ENCODE measurements around the gene MX1.

The MX1 gene

DNA sequence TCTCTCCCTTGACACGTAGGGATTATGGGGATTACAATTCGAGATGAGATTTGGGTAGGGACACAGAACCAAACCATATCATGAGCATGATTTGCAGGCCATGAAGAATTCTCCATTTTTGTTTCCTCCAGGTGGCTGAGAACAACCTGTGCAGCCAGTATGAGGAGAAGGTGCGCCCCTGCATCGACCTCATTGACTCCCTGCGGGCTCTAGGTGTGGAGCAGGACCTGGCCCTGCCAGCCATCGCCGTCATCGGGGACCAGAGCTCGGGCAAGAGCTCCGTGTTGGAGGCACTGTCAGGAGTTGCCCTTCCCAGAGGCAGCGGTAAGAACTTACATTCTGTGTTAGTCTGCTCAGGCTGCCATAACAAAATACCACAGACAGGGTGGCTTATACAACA is 9.7 kb downstream of the MX1 start:
- DNase-seq, result no peak

DNA sequence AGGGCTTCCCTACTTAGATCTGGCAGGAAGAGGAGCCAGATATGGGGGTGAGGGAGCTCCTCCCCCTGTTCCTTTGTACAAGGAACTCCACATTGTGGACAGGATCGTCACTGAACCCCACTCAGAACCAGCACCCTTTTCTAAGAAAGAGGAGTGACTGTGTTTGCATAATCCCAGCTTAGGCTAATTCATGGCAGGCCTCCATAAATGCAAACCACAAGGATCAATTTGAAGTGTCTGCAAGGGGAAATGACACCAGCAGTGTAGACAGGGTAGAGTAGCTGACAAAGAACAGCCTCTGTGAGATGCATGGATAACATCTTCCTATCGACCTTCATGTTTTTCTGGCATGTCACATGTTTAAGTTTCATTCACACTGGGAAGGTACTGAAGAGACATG is 11.7 kb downstream of the MX1 start:
- no peak for DNase-seq

DNA sequence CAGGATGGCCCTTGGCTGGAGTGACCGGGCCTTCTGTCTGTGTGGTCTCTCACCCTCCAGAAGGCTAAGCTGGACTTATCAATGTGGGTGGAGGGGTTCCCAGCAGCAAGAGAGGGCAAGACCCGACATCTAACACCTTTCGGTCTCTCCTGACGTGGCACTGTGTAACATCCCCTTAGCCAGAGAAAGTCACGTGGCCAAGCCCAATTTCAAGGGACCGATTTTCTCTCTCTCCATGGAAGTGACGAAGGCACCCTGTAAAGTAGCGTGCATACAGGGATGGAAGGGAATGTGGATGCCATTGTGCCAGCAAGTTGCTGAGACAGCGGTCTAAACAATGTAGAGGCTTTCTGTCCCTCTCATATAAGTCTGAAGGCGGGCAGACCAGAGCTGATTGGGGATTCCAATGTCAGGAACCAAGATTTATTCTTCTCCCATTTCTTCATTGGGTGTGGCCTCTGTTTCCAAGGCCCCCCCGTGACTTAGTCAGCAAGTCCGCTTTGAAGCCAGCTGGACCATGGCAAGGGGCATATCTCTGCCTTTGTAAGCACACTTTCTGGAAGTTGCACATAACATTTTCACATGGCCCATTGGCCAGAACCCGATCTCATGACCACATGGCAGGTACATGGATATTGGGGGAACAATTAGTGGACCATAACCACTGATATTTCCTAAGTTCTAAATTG is 12.5 kb downstream of the MX1 start:
- DNase-seq, result no peak

DNA sequence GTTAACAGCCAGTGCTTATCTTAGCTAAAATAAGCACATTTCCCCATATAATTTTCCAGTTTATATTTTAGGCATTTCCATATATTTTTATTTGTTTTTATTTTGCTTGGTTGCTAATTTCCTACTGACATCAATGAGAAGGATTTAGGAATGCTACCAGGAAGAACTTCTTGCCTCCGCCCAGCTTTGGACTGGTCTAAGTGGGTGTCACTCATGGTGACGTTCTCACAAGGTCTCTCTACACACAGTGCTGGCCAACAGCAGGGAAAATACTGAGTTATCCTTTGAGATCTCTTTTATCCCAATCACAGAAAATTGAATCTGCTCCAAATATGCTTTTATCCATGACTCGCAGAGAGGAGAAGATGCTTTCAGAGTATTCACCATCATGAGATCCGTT is 13.2 kb downstream of the MX1 start:
- no peak for DNase-seq

DNA sequence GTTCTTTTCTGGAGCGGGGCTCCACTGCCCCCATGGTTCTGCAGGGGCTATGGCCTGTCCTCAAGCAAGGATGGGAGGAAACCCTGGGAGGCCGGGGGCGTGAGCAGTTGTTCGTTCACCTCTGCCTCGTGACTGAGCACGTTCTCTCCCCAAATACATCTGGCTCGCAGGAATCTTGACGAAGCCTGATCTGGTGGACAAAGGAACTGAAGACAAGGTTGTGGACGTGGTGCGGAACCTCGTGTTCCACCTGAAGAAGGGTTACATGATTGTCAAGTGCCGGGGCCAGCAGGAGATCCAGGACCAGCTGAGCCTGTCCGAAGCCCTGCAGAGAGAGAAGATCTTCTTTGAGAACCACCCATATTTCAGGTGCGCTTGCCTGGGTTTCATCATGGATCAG is 15.5 kb downstream of the MX1 start:
- no peak for DNase-seq

DNA sequence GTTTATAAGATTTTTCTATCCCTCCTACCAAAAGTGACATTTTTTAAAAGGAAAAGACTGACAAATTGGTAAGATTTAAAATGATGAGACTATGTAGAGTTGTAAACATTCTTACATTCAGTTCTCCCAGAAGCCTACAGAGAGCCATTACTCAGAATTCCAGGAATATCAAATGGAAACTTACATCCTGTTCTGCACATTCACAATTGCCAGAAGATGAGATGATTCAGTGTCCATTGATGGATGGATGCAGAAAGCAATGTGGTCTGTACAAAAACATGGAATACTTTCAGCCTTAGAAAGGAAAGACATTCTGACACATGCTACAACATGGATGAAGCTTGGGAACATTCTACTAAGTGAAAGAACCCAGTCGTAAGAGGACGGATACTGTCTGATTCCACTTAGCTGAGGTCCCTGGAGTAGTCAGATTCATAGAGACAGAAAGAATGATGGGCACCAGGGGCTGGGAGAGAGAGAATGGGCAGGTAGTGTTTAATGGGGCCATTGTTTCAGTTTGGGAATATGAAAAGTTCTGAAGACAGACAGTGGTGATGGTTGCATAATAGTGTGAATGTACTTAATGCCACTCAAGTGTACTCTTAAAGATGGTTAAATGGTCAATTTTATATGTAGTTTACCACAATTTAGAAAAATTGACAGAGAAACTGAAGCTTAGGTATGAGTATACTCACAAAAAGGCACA is 16.6 kb downstream of the MX1 start:
- peak; percentile 74 for DNase-seq

DNA sequence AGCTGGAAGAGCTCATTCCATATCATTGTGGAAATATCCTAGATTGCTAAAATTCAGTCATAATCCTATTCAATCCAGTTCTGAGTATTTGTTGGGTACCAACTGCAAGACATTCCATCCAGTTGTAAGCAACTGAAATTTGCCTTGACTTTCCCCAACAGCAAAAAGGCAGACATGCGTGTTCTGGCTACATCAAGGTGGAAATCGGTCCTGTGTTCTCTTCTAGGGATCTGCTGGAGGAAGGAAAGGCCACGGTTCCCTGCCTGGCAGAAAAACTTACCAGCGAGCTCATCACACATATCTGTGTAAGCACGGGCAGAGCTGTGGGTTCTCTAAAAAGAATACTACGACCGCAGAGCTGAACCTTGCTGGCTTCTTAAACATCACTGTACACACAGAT is 17.5 kb downstream of the MX1 start:
- no peak for DNase-seq

DNA sequence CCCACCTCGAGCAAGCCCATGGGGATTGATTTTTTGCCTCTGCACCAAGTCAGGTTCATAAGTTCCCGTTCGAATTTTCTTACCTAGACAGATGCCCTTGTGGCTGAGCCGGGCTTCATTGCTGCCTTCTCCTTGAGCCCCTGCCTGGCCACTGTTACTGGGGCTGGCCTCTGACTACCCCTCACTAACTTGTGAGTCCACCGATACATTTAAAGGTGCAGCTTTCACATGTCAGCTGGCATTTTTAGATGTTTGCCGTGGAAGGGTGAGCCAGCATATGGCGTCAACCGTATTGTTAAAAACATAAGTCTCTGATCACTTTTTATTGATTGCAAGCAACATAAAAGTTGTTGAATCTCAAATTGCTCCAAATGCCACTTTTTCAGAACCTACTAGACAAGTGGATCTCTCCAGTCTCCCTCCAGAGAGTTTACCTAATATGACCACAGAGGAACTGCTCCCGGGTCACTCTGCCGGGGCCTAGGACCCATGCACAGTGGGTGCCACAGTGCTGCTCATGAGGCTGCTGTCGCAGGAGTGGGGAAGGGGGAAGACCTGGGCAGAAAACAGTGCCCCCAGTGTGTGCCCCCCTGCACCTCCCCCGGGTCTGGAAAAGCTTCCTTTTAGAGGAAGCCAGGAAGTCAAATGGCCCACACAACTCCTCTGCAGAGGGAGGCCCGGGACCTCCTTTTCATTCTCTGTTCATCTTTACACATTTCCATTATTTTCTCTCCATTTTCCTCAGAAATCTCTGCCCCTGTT is 18.8 kb downstream of the MX1 start:
- DNase-seq, result no peak

DNA sequence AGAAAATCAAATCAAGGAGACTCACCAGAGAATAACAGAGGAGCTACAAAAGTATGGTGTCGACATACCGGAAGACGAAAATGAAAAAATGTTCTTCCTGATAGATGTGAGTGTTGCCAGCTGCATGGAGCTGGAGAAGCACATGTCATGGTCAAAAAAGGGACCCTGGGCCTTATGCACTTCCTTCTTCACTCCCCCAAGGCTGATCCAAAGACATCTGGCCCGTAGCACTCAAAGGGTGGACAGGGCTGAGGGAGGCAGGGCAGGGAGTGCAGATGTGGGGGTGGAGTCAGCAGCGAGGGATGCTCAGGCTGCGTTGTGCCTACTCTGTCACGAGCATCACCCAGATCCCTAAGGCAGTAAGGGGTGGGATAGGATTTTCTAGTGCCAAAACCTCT is 19.4 kb downstream of the MX1 start:
- DNase-seq, result no peak

DNA sequence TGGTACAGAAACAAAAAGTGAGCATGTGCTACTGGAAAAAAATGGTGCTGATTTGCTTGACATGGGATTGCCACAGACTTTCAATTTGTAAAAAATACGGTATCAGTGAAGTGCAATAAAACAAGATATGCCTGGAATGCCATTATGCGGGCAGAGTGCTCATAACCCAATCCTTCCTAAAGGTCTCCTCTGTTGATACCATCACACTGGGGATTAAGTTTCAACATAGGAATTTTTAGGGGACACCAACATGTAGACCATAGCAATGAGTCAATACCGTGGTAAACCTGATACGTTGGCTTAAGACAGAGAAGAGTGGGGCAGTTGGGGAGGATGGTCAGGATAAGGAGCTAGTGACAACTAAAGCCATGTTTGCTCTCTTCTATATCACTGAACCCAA is 20.5 kb downstream of the MX1 start:
- DNase-seq, result peak; percentile 82

DNA sequence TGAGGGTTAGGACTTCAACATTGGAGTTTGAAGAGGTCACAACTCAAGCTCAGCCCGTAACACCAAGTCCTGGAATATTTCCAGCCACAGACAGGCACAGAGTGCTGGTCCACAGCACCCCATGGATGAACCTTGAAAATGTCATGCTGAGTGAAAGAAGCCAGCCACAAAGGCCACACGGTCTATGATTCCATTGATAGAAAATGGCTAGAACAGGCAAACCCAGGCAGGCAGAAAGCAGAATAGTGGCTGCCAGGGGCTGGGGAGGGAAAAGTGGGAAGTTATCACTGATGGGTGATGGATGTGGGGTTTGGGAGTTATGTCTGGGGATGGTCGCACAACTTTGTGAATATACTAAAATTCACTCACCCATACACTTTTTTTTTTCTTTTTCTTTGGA is 21.3 kb downstream of the MX1 start:
- DNase-seq, result no peak

DNA sequence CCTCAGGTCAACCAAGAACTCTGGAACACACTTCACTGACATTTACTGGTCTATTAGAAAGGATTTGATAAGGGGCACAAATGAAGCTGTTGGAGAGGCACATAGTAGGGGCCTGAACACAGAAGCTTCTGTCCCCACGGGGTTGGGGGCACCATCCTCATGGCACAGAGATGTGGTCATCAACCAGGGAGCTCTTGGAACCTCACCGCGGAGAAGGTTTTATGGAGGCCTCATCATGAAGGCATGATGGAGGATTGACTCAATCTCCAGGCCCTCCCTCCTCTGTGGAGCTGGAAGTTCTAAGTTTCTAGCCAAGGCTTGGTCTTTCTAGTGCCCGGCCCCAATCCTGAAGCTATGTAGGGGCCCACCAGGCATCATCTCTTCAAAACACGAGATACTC is 23.6 kb downstream of the MX1 start:
- DNase-seq, result no peak

DNA sequence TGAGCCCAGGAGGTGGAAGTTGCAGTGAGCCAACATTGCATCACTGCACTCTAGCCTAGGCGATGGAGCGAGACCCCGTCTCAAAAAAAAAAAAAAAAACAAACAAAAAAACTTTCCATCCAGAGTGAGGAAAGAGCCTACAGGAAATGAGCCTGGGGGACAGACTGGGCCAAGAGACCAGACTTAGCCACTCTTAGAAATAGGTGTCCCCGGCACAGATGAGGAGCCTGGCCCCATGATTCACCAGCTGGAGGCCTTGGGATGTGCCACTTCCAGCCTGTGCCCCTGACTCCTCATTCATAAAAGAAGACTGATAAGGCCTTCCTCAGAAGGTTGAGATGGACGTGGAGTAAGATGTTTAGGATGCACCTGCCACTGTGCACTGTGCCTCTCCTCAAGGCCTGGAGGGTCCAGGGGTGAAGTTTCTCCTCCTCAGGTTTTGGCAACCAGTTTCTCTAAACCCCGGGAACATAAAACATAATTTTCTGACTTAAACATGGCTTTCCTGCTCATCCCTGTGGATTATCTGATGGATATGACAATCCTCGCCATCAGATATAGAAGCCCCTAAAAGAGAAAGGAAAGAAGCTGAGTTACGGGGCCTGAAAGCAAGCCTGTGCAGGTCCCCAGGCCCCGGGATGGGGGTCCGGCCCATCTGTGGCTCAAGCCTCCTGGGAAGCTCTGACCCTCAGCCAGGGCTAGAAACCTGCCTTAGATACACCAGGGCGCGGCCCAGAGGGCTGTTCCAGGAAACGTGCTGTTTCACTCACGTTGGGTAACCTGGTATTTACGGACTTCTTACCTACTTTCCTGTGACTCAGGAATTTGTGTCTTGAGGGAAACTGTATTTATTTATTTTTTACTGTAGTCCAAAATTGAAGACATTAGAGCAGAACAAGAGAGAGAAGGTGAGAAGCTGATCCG is 26.0 kb downstream of the MX1 start:
- DNase-seq, result no peak

DNA sequence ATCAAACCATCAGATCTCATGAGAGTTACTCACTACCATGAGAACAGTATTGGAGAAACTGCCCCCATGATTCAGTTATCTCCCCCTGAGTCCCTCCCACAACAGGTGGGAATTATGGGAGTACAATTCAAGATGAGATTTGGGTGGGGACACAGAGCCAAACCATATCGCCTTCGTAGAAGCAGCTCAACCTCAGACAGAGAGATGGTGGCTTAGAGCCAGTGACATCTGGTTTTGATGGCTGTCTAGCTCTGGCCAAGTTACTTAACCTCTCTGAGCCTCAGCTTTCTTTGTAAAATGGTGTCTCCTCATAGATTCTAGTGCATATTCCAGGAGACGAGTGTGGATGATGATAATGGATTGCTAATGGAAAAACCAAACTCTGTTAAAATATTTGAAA is 27.2 kb downstream of the MX1 start:
- no peak for DNase-seq

DNA sequence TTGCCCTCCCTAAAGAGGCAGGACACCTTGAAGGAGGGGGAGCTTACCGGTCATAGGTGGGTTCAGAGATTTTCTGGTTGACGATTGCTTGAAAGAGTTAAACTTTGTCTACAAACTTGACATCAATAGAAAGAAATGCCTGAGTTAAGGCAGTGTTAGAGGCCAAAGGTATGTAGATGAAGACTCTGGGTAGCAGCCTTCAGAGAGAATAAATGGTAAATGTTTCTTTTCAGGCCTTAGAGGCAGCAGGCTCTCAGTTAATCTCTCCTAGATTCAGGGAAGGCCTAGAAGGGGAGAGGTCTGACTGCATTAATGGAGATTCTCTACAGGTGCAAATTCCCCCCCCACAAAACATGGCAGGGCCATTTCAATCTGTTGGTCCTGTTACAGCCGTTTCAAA is 27.7 kb downstream of the MX1 start:
- DNase-seq, result no peak

DNA sequence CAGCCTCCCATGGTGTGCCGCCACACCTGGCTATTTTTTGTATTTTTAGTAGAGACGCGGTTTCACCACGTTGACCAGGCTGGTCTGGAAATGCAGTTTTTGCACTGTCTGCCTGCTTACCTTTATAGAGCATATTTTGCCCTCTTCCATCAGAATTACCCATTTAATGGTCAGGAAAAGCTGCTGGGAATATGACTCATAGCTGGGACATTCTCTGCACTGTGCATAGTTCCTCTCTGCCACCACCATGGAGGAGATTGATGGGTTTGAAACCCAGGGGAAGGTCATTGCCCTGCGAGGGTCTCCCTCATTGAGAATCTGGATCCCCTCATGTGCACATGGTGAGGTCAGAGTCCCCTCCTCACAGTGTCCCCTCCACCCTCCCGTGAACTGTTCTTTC is 32.1 kb downstream of the MX1 start:
- DNase-seq, result peak; percentile 21

DNA sequence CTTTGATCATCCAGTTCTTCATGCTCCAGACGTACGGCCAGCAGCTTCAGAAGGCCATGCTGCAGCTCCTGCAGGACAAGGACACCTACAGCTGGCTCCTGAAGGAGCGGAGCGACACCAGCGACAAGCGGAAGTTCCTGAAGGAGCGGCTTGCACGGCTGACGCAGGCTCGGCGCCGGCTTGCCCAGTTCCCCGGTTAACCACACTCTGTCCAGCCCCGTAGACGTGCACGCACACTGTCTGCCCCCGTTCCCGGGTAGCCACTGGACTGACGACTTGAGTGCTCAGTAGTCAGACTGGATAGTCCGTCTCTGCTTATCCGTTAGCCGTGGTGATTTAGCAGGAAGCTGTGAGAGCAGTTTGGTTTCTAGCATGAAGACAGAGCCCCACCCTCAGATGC is 32.5 kb downstream of the MX1 start:
- no peak for DNase-seq

DNA sequence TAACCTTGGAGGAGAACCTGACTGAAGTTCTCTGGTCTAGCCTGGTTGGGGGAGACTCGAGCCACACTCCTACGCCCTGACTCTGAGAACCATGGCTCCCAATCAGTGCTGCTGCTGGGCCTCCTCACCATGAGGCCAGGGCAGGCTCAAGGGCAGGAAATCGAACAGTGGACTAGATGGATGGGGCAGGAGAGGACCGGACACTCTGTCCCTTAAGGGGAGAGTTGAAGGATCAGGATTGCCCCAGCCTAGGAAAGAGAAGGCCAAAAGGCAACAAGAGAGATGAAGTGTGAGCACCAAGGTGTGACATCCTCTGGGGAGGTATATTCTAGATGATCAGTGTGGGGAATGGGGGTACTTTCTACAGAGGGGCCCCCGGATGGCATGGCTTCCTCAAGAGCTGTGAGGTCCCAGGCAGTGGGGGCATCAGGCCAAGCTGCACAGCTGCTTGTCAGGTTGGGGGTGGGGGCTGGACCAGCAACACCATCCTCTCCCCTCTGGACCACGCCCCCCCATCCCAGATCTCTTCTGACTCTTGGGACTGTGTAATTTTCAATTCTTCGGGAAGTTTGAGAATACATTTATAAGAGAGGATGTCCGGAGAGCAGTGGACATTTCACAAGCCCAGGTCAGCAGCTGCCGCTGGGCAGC is 34.0 kb downstream of the MX1 start:
- no peak for DNase-seq

DNA sequence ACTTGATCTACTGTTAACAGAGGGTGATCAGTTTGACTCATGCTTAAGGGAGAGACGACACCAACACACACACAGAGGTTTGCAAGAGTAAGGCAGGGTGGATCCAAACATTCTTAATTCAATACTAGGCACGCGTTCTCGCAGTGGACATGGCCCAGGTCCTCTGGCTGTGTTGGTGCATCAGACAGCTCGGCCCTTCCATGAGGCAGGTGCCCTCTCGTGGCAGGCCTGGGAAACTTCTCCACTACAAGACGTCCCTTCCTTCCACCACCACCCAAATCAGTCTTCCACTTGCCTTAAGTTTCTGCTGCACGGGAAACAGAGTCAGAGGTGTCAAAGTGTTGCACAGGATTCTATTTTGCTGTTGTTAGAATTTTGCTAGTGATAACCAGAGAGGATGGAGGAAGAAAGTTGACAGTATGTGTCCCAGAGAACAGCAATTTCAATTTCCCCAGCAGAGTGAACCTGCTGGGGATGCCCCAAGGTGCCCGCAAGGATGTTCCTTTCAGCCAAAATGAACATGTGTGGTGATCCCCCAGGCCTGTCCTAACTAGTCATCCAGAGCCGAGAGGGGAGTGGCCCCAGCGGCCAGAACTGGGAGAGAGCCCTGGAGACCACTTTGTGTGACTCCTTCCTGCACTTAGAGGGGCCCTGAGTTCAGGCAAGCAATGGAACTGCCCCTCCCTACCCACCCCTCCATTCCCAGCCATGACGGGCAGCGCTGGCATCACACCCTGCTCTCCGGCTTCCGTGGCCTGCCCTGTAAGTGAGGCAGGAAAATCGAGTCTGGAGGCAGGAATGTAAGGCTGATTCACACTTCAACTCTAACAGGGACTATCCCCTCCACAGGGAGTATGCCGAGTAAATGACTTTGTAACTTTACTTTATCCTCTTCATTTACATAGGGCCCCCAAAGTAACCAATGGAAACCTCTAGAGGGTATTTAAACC is 34.8 kb downstream of the MX1 start:
- peak; percentile 67 for DNase-seq

DNA sequence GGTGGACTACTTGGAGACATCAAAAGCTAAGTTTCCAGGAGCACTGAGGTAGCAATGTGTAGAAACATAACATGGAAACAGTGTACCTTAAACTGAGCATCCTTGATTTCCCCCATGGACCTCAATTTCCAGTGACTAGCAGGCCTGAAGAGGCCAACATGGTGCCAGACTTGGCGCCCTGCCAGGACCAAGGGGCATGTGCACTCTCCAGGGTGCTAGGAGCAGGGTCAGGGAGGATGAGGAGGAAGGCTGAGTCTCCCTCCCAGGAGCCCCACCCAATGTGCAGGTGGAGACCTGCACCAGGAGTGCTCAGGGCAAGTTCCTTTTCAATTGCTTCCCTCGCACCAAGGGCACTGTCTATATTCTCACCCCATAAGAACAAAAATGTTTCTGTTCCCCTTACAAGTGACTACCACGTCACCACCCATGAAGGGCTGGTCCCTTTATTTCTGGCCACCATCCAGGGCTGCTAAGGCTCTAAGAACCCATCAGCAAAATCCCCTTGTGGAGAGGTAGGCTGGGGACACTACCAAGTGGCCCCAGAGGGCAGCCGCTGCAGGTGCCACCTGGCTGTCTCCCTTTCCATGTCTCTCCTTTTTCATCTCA is 39.2 kb downstream of the MX1 start:
- DNase-seq, result no peak

Data from fibroblast of skin of right quadriceps (primary cell).